Renal cortical epithelial cell (primary cell): ENCODE results near the gene IQGAP2. TPM values are rescaled to one million over a fixed set of nuclear protein-coding genes. Genes with fewer than 3 reads are reported as not detected.
"Not testable (repeated sequence)": the region's sequence is repeated elsewhere in the genome, so short reads cannot be mapped to it uniquely, and the experiment has no call there.

ENCODE experiments used
- DNase-seq: peaks from one replicate; pipeline ENCODE4 v3.0.0-alpha.2; 2011; ENCODE audit warnings: low read depth
- total RNA-seq: library from RNA; depleted of rRNA; stranded (reverse); fragments of >200 nt; gene quantifications from 2 replicates; pipeline ENCODE4 v1.2.3, GENCODE V29; 2014

Gene IQGAP2
- total RNA-seq, 1 donor from 2014 or later, result 0.30 TPM

GRCh38 chr5:76657091-76657490 lies 254.0 kb downstream of the IQGAP2 start:
- peak; percentile 36 for DNase-seq

- DNase-seq, result no peak
Observed at GRCh38 chr5:76657683-76658311, 254.7 kb downstream of the IQGAP2 start.

GRCh38 chr5:76660360-76660759 lies 257.3 kb downstream of the IQGAP2 start:
- DNase-seq, result no peak

- DNase-seq, result no peak
Observed at GRCh38 chr5:76662521-76662920, 259.4 kb downstream of the IQGAP2 start.

- DNase-seq, result no peak
Observed at GRCh38 chr5:76663573-76663972, 260.5 kb downstream of the IQGAP2 start.

DNA sequence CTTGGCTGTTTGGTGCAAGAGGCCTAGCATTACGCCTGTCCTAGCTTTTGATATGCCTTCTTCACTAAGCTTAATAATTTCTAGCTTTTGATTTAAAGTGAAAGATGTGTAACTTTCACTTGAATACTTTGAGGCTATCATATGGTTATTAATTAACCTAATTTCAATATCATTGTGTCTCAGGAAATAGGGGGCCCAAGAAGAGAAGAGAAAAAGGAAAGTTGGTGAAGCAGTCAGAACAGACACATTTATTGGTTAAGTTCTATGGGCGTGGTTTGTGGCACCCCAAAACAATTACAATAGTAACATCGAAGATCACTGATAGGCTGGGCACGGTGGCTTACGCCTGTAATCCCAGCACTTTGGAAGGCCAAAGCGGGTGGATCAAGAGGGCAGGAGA lies 261.0 kb downstream of the IQGAP2 start:
- no peak for DNase-seq

DNA sequence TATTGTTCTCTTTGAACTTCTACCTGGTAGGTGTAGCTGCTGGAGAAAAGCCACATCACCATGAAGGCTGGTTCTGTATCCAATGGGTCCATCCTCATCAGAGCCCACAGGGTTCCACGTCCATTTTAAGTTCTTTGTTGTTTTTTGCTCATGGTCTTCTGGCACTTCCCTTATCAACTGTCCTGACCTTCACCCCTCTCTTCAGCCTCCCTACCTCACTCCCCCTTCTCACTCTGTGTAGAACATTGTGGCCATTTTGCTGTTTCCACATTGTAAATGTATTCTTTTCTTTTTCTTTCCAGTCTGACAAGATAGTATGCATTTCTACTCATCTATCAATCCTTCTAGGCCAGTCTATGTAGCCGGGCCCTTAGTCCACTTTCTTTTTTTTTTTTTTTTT lies 264.4 kb downstream of the IQGAP2 start:
- no peak for DNase-seq

- DNase-seq, result peak; percentile 46
Observed at GRCh38 chr5:76669245-76669644, 266.2 kb downstream of the IQGAP2 start.

DNA sequence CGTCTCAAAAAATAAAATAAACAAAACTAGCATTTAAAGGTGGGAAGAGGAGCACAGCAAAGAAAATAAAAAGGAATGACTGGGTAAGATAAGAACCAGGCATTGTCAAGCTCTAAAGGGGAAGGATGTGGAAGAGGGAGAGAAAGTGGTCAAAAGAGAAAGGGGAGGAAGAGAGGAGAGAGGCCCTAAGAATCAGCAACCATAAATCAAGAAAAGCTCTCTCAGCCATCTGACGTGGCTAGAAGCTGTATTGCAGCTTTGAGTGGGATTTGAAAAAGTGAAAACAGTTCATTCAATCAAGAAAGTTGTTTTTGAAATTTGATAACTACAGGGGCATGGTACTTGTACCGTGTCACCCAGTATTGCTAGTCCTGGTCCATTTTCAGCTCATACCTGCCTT lies 267.4 kb downstream of the IQGAP2 start:
- DNase-seq, result no peak

DNA sequence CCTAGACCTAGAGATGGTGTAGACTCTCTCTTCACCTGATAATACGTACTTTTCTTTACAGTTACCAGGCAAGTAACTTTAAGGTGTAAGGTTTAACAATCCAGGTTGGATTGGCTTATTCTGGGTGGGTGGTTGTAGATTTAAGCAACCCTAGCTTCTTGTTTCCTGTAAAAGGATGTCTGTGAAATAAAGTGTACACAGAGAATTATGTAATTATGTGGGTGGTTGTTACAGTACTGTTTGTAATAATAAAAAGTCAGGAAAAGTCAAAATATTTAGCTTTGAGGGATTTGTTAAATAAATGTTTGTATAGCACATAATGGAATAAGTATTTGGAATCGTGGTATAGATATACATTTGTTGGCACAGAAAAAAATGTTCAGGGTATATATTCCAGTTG lies 269.2 kb downstream of the IQGAP2 start:
- DNase-seq, result no peak

DNA sequence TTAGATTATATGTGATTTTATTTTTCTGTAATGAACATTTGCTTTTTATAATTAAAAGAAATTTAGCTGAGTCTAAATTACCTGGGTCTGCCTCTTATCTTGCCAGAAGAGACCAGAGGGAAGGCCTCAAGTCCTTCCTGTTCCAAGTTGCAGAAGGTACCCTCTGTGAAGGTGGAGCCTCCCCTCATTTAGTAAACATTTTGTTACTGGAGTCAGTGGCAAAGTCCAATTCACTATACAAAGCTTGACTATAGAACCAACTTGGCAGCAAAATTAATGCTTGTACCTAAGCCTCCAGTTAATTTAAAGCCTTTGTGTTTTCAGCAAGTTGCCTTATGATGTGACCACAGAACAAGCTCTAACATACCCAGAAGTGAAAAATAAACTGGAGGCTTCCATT lies 270.0 kb downstream of the IQGAP2 start:
- no peak for DNase-seq

DNA sequence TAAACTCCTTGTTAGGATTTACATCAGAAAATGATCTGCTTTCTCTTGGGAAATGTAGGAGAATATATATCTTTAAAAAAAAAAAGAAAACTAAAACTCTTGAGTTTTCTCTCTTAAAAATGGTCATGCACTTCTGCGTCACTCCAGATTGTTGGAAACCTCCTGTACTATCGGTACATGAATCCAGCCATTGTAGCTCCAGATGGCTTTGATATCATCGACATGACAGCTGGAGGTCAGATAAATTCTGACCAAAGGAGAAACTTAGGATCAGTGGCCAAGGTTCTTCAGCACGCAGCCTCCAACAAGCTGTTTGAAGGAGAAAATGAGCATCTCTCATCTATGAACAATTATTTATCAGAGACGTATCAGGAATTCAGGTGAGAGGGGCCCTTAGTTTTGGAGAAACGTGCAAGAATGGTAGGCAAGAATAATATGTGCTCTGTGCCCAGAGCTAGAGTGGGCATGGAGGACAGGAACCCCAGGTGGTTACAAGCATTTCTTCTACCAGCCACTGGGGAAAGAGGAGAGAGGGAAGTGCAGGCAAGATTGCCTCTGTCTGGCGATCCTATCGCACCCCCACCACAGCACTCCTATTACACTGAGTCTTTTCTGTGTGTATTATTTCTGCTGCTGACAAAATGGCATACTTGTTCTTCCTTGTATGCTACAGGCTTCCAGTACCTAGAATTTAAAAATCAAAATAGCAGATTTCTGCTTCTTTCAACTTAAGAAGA lies 271.4 kb downstream of the IQGAP2 start:
- no peak for DNase-seq

GRCh38 chr5:76675364-76675763 lies 272.3 kb downstream of the IQGAP2 start:
- DNase-seq, result peak; percentile 53

DNA sequence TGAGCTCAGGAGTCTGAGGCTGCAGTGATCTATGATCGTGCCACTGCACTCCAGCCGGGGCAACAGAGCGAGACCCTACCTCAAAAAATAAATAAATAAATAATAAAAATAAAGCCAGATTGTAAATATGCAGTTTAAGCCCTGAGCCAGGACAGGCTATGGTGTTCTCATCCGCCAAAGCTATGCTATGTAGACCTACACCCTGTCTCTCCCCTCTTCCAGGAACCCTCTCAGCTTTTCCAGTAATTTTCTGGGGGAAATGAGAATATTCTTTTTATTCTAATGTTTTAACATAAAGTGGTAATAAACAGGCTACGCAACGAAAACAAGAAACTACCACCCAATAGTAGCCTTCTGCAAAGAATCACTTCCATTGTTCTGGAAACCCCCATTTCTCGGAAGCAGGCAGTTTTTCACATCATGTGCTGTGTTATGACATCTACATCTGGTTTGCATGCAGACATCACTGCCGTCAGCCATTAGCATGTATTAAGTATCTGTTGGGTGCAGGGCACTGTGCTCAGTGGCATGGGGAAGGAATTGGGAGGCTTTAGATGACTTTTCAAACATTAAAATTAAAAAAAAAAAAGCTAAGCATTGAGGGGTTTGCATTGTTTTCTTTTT lies 274.9 kb downstream of the IQGAP2 start:
- no peak for DNase-seq

GRCh38 chr5:76679231-76679630 lies 276.1 kb downstream of the IQGAP2 start:
- DNase-seq, result no peak

DNA sequence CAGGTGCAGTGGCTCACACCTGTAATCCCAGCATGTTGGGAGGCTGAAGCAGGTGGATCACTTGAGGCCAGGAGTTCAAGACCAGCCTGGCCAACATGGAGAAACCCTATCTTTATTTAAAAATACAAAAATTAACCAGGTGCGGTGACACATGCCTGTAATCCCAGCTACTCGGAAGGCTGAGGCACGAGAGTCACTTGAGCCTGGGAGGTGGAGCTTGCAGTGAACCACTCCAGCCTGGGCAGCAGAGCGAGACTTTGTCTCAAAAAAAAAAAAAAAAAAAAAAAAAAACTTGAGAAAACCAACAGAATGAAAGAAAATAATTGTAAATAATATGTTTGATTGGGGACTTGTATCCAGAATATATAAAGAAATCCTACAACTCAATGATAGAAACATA lies 277.7 kb downstream of the IQGAP2 start:
- DNase-seq, result not testable (repeated sequence)

- no peak for DNase-seq
Observed at GRCh38 chr5:76681287-76681686, 278.2 kb downstream of the IQGAP2 start.

GRCh38 chr5:76682387-76682786 lies 279.3 kb downstream of the IQGAP2 start:
- DNase-seq, result no peak

DNA sequence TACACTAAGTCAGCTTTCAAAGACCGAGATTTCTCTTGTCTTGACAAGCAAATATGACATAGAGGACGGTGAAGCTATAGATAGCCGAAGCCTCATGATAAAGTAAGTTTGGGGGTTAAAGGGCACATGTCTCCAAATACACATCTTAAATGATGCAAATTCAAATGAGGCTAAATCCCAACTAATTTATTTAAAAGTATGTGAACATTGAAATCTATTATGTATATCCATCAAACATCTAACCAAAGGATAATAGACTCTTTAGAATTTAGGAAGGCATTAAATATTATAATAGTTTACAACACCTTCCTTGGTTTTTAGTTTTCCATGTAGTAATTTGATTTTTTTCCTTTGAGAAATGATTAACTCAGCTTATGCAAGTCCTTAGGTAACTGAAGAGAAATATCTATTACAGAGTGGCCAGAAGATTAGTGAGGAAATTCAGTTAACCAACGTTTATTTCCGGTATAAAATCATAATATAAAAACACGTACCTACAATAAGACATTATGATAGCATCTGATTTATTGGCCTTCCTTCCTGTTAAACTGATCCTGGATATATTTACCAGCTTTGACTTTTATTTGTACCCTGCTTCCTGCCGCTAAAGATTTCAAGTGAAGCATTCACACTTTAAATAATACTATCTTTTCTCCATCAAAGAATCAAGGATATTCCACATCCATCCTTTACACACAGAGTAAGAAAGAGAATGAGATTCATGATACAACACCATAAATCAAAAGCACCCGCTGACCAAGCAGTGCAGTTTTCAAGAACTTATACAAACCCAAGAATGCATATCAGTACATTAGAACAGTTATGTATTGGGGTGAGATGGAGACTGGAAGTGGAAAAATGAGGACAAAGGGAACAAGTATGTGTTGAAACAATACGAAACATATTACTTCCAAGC lies 281.0 kb downstream of the IQGAP2 start:
- peak; percentile 38 for DNase-seq

GRCh38 chr5:76684756-76685519 lies 281.9 kb downstream of the IQGAP2 start:
- no peak for DNase-seq

- DNase-seq, result no peak
Observed at GRCh38 chr5:76685704-76686103, 282.6 kb downstream of the IQGAP2 start.
